GM12873 (cell line): Measurements from ENCODE around the gene TBC1D9.

Source experiments
- TF ChIP-seq, protein P1 (sequence below): IDR thresholded peaks from 2 replicates; pipeline ENCODE4 v1.5.1; 2012; ENCODE audit warnings: low read depth, mild to moderate bottlenecking, moderate library complexity, low read length, control low read depth; ENCODE audit not compliant: insufficient read depth; ENCODE audit errors: missing control alignments

Gene TBC1D9

DNA sequence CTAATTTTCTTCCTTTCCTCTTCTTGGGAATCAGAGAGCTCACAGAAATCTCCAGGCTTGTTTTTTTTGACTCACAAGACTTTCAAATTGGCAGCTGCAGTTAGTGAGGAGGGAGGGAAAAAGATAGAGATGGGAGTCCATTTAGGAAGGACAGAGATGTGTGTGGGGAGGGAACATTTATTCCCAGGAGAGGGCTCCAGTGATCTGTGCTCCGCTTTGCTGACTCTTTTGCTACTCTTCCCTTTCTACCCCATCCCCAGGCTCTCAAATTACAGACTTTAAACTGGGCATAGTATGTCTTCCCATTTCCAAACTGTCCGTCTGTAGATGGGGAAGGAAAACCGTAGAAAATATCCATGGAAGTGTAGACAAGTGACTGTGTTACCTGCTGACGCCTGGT is 148.3 kb downstream of the TBC1D9 start:
- TF ChIP-seq, protein P1, sequence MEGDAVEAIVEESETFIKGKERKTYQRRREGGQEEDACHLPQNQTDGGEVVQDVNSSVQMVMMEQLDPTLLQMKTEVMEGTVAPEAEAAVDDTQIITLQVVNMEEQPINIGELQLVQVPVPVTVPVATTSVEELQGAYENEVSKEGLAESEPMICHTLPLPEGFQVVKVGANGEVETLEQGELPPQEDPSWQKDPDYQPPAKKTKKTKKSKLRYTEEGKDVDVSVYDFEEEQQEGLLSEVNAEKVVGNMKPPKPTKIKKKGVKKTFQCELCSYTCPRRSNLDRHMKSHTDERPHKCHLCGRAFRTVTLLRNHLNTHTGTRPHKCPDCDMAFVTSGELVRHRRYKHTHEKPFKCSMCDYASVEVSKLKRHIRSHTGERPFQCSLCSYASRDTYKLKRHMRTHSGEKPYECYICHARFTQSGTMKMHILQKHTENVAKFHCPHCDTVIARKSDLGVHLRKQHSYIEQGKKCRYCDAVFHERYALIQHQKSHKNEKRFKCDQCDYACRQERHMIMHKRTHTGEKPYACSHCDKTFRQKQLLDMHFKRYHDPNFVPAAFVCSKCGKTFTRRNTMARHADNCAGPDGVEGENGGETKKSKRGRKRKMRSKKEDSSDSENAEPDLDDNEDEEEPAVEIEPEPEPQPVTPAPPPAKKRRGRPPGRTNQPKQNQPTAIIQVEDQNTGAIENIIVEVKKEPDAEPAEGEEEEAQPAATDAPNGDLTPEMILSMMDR, result no peak

DNA sequence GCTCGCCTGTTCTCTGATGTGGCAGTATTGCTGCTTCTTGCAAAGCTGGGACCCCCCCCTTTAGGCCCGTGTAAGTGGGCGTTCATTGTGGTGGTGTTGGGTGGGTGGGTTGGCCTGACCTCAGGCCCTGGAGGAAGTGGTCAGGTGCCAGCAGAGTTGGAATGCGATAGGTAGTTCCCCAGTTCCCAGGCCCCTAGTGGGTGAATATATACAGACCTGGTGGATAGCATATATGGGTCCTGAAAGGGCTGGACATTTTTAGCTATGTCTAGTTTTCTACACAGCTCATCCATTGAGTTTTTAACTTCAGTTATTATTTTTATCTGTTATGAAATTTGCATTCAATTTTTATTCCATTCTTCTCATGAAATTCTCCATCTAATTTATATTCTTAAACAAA is 151.6 kb downstream of the TBC1D9 start:
- TF ChIP-seq, protein P1, result peak; percentile 2

DNA sequence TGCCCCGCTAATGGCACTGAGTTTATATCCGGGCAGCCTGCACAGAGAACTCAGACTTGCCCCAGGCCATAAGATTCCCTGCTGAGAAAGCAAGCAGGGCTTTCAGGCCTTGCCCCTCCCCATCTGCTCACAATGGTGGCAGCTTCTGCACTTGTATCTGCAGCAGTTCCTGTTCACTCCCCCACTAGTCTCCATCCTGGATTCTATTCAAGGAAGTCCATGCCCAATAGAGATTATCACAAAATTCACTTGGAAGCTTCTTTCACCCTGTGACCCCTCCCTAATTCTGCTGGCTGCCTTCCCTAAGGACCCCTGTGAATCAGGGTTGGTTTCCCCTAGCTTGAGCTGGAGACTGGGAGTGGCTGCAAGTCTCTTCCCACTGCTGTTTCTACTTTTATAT is 152.9 kb downstream of the TBC1D9 start:
- TF ChIP-seq, protein P1, result no peak

- TF ChIP-seq, protein P1, result no peak
Measured at GRCh38 chr4:140602714-140603113, 153.5 kb downstream of the TBC1D9 start.

- TF ChIP-seq, protein P1, result no peak
Measured at GRCh38 chr4:140600408-140600807, 155.8 kb downstream of the TBC1D9 start.

GRCh38 chr4:140595065-140595464 is 161.1 kb downstream of the TBC1D9 start:
- TF ChIP-seq, protein P1, result peak; percentile 72

DNA sequence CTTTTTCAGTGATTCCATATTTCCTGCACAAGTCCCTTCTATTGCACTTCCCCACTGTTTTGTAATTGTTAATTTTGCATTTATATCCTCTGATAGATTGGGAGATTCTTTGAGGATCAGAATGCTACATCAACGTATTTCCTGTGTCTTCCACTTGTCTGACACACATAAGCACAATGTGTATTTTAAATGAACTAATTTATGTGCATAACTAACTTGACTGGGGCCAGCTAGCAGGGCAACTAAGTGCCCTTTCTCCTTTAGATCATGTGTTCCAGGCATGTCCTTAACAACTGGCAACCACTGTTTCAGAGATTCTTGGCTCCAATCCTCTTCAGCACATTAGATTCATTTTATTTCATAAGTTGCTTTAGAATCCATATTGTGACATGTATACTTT is 171.7 kb downstream of the TBC1D9 start:
- TF ChIP-seq, protein P1, result no peak

DNA sequence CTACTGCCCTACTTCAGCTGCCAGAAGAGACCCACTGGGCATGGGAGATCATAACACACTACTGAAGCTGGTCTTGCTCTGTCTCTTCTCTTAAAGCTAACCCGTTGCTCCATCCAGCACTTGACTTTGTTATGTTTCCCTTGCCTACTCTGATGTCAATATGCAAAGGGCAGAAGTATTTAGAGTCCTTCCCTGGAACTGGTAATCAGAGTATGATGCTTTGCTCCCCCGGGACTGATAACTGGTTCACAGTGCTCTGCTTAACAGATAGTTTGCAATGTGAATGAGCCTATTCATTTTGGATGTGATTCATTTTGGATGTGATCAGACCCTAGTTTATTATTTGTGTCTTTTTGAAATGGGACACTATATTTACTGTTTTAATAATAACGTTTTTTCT is 175.1 kb downstream of the TBC1D9 start:
- TF ChIP-seq, protein P1, result no peak
